Measurements from ENCODE around the gene SLC25A34. TPM values are rescaled to one million over a fixed set of nuclear protein-coding genes. Genes with fewer than 3 reads are reported as not detected.
A peak's percentile ranks its signal among the peaks of the same experiment; 100 is the strongest.

The SLC25A34 gene
- total RNA-seq, 2 donors from 2014 or later: 1.8 to 3.5 TPM

DNA sequence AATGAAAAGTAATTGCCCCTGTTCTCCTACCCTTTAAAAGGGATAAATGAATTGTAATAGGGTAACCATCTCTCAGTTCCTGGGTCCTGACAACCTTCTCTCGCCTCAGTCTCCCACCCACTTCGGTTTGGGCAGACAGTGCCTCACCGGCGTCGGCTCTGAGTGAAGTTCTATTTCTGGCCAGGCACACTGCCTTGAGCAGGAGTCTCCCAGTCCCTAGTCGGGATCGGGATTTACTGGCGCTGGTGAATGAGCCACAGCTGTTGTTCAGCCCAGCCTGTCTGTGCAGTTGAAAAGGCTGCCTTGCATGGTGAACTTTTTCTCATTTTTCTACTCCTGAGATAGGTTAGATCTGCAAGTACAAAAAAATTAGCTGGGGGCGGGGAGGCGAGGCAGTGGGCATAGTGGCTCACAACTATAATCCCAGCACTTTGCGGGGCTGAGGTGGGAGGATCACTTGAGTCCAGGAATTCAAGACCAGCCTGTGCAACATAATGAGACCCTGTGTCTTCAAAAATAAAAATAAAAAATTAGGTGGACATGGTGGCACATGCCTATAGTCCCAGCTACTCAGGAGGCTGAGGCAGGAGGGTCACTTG, 44.5 kb upstream of the SLC25A34 start:
- Histone ChIP-seq H3K9ac (ENCODE audit: extremely low read depth, low read length, poor library complexity, severe bottlenecking) (no peak overlapping the region), H3K36me3 (ENCODE audit: control insufficient read depth, insufficient read depth, low read length) (peaks cover 17% of the 10 kb centered on the region), H3K27ac (ENCODE audit: low read depth, low read length) (no peak overlapping the region), H3K9me3 (ENCODE audit: control insufficient read depth, low read length) (no peaks in the 10 kb centered on the region), H3K27me3 (ENCODE audit: control insufficient read depth, insufficient read depth, low read length, poor library complexity, severe bottlenecking) (no peaks in the 10 kb centered on the region), H3K4me3 (ENCODE audit: low read length) (no peak overlapping the region), H3K4me1 (ENCODE audit: control insufficient read depth, insufficient read depth, low read length) (no peaks in the 10 kb centered on the region)
- Mint-ChIP-seq H3K27me3 (ENCODE audit: insufficient read depth) (no peaks in the 10 kb centered on the region), H3K4me3 (no peak overlapping the region), H3K4me1 (peaks cover 5% of the 10 kb centered on the region), H3K27ac (peak overlapping the region; percentile 21), H3K36me3 (ENCODE audit: low read depth) (peaks cover 25% of the 10 kb centered on the region), H3K9me3 (no peaks in the 10 kb centered on the region)
- WGBS, 2 experiments (ENCODE audit: insufficient coverage in 1 of 2, insufficient read length in 1 of 2): 96% methylated on average over 11 of the region's 11 CpGs
- no peak for DNase-seq
- TF ChIP-seq, protein P1, sequence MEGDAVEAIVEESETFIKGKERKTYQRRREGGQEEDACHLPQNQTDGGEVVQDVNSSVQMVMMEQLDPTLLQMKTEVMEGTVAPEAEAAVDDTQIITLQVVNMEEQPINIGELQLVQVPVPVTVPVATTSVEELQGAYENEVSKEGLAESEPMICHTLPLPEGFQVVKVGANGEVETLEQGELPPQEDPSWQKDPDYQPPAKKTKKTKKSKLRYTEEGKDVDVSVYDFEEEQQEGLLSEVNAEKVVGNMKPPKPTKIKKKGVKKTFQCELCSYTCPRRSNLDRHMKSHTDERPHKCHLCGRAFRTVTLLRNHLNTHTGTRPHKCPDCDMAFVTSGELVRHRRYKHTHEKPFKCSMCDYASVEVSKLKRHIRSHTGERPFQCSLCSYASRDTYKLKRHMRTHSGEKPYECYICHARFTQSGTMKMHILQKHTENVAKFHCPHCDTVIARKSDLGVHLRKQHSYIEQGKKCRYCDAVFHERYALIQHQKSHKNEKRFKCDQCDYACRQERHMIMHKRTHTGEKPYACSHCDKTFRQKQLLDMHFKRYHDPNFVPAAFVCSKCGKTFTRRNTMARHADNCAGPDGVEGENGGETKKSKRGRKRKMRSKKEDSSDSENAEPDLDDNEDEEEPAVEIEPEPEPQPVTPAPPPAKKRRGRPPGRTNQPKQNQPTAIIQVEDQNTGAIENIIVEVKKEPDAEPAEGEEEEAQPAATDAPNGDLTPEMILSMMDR (conservative IDR thresholded peaks at IDR 0.05): no peak

DNA sequence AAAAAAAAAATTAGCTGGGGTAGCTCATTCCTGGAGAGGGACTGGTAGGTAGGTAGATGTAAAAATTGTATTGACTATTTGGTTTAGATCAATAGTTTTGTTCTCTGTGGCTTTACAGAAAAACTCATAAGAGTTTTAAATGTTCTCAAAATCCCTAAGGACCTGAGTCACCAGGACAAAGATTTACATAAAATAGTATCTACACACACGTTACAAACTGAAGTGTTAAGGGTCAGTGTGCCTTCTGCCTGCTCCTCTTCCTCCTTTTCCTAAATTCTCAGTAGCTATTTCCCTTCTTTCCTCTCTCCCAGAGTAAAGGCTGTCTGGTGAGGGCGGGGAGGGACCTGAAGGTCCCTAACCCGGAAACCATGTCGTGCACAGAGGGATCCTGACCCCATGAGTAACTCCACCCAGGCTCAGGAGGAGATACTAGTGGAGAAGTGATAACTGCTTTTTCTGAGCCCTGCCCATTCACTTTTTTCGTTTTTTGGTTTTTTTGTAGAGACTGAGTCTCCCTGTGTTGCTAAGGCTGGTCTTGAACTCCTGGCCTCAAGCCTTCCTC, 43.9 kb upstream of the SLC25A34 start:
- Histone ChIP-seq H3K4me3 (ENCODE audit: low read length) (no peak overlapping the region), H3K27ac (ENCODE audit: low read depth, low read length) (no peak overlapping the region), H3K36me3 (ENCODE audit: control insufficient read depth, insufficient read depth, low read length) (peaks cover 17% of the 10 kb centered on the region), H3K27me3 (ENCODE audit: control insufficient read depth, insufficient read depth, low read length, poor library complexity, severe bottlenecking) (no peaks in the 10 kb centered on the region), H3K9me3 (ENCODE audit: control insufficient read depth, low read length) (no peaks in the 10 kb centered on the region), H3K4me1 (ENCODE audit: control insufficient read depth, insufficient read depth, low read length) (no peaks in the 10 kb centered on the region), H3K9ac (ENCODE audit: extremely low read depth, low read length, poor library complexity, severe bottlenecking) (no peak overlapping the region)
- Mint-ChIP-seq H3K36me3 (ENCODE audit: low read depth) (peaks cover 26% of the 10 kb centered on the region), H3K9me3 (no peaks in the 10 kb centered on the region), H3K27me3 (ENCODE audit: insufficient read depth) (no peaks in the 10 kb centered on the region), H3K27ac (no peak overlapping the region), H3K4me3 (no peak overlapping the region), H3K4me1 (peaks cover 5% of the 10 kb centered on the region)
- WGBS, 2 experiments (ENCODE audit: insufficient coverage in 1 of 2, insufficient read length in 1 of 2): 86 to 93% methylated on average over 2 to 5 of the region's 5 CpGs
- TF ChIP-seq, protein P1 (conservative IDR thresholded peaks at IDR 0.05): no peak
- no peak for DNase-seq

DNA sequence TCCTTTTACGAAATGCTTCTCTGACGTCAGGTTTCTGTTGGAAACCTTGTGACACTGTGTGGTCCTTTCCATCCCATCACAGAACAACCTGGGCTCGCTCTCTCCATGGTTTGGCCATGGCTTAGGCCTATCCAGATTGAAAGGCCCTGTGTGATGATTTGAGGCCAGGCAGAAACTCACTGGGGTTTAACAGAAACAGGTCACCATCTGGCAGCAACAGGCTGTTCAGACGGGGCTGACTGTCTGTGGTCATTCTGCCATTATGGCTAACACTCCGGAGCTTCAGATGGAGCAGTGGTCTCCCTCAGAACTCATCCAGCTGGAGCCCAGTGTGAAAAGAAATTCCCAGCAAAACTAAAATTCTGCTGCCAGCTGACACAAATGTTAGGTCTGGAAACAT, 42.7 kb upstream of the SLC25A34 start:
- no peak overlapping the region for H3K27ac Mint-ChIP-seq
- H3K36me3 Mint-ChIP-seq (ENCODE audit: low read depth): peaks cover 22% of the 10 kb centered on the region
- H3K9me3 Mint-ChIP-seq: no peaks in the 10 kb centered on the region

More for the DNA sequence above, 42.7 kb upstream of the SLC25A34 start:
- H3K27me3 ChIP-seq (ENCODE audit: control insufficient read depth, insufficient read depth, low read length, poor library complexity, severe bottlenecking): no peaks in the 10 kb centered on the region
- no peaks in the 10 kb centered on the region for H3K9me3 ChIP-seq (ENCODE audit: control insufficient read depth, low read length)
- TF ChIP-seq, protein P1 (conservative IDR thresholded peaks at IDR 0.05): no peak
- H3K4me3 ChIP-seq (ENCODE audit: low read length): no peak overlapping the region
- no peaks in the 10 kb centered on the region for H3K4me1 ChIP-seq (ENCODE audit: control insufficient read depth, insufficient read depth, low read length)
- no peak overlapping the region for H3K9ac ChIP-seq (ENCODE audit: extremely low read depth, low read length, poor library complexity, severe bottlenecking)
- H3K4me1 Mint-ChIP-seq: peaks cover 2% of the 10 kb centered on the region
- DNase-seq: no peak
- no peaks in the 10 kb centered on the region for H3K27me3 Mint-ChIP-seq (ENCODE audit: insufficient read depth)
- no peak overlapping the region for H3K27ac ChIP-seq (ENCODE audit: low read depth, low read length)
- WGBS, 2 experiments (ENCODE audit: insufficient coverage in 1 of 2, insufficient read length in 1 of 2): 93 to 96% methylated on average over 5 of the region's 5 CpGs
- peaks cover 14% of the 10 kb centered on the region for H3K36me3 ChIP-seq (ENCODE audit: control insufficient read depth, insufficient read depth, low read length)
- H3K4me3 Mint-ChIP-seq: no peak overlapping the region
